ENCODE measurements around the gene CARD19.
A peak's percentile ranks its signal among the peaks of the same experiment; 100 is the strongest.
"Not testable (repeated sequence)": the region's sequence is repeated elsewhere in the genome, so short reads cannot be mapped to it uniquely, and the experiment has no call there.

Gene CARD19

DNA sequence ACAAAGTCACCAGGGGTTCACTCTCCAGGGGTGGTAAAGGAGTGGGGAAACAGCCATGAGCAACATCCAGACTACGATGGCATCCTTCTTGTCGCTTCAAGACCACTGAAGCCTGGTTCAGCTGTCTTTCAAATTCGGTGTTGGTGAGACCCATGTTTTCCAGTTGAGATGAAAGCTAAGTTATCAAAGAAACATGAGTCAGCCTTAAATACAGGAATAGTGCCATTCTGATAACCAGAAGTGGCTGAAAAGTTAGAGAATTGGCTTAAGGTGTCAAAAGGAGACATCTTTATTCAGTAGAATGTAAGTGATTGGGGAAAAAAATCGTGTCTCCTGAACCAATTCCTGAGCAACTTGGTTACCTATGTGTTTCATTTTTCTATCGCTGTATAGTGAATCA, 7.0 kb upstream of the CARD19 start:
- DNase-seq (ENCODE audit: low read depth), result no peak

DNA sequence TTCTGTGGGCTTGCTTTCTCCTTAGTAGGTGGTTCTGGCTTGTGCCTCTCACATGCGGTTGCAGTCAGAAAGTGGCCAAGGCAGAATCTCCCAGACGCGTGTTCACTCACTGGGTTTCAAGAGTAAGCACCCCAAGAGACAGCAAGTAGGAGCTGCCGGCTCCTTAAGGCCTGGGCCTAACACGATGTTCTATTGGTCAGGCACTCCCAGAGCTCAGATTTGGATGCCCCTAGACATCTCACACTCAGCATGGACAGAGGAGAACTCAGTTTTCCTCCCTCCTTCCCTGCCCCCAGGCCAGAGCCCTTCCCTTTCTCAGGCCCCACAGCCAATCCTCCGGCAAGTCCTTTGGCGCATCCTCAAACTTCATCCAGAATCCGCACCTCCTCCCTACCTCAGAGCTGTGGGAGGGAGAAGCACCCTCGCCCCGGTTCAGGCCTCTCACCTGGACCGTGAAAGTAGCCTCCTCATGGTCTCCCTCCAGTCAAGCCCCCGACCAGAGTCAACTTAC, 6.5 kb upstream of the CARD19 start:
- no peak for DNase-seq (ENCODE audit: low read depth)

DNA sequence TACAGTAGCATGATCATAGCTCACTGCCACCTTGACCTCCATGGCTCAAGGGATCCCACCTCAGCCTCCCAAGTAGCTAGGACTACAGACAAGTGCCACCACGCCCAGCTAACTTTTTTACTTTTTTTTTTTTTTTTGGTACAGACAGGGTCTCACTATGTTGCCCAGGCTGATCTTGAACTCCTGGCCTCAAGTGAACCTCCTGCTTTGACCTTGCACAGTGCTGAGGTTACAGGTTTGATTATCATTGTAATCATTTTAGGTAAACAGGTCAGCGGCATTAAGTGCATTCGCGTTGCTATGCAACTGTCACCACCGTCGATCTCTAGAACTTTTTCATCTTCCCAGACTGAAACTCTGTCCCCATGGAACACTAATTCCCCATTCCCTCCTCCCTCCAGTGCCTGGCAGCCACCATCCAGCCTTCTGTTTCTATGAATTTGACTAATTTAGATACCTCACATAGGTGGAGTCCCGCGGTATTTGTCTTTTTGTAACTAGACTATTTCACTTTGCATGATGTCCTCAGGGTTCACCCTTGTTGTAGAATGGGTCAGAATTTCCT, 5.8 kb upstream of the CARD19 start:
- no peak for DNase-seq (ENCODE audit: low read depth)

DNA sequence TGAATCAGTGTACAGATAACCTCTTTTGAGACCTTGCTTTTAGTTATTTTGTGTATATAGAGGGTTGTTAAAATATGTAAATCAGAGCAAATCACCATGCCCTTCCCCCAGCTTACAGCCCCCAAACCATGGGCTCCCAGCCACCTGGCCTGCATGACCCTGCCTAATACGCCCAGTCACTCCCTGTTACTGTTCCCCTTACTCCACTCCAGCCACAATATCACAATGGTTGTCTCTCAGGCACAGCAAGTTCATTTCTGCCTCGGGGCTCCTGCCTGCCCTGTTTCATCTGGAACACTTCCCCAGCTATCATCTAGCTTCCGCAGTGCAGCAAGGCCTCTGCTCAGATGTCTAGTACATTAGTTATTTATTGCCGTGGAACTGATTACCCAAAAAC, 5.0 kb upstream of the CARD19 start:
- DNase-seq (ENCODE audit: low read depth), result no peak

DNA sequence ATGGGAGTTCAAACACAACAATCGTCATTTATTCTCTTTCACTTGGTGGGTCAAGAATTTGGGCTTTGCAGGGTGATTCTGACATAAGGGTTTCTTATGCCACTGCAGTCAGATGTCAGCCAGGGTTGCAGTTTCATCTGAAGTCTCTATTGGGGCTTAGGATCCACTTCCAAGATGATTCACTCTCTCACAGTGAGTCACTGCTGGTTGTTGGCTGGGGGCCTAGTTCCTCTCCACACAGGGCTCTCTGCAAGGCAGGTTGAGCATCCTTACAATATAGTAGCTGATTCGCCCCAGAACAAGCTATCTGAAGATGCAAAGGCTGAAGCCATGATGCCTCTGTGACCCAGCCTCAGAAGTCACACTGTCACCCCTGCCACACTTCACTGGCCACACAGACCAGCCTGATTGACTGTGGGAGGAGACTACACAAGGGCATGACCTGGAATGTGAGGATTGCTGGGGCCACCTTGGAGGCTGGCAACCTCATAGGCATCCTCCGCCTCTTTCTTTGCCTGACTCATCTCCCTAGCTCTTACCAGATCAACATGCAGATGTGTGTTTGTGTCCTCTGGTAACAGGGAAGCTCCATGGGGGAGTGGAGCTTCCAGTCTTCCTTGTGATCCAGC, 4.5 kb upstream of the CARD19 start:
- DNase-seq (ENCODE audit: low read depth), result peak; percentile 50

DNA sequence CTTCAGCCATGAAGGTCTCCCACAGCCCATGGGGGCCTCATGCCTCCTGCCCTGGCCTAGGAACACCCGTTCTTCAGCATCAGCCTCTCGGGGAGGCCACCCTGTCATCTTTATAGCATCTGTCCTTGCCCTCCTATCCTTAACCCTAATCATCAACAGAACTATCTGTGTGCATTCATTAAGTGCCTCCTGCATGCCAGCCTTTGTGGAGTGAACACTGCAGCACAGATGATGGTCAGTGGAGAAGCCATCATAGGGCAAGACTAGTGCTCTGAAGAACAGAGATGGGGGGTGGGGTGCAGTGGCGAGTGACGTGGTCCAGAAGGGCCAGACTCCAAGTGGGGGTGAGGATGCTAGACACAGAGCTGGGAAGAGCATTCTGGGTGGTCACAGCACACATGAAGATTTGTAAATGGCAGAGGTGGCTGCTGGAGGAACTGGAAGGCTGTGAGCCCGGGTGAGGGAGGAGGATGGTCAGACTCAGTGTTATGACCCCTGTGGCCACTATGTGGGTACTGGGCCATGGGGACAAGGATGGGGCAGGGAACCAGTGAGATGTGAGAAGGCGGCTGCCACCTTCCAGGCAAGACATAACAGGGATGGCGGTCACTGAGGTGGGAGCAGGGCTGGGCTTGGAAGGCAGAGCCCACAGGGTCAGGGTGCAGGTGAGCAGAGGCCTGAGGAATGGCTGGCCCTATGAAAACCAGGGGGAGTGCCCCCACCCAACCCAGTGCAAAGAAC, 3.6 kb upstream of the CARD19 start:
- no peak for DNase-seq (ENCODE audit: low read depth)

DNA sequence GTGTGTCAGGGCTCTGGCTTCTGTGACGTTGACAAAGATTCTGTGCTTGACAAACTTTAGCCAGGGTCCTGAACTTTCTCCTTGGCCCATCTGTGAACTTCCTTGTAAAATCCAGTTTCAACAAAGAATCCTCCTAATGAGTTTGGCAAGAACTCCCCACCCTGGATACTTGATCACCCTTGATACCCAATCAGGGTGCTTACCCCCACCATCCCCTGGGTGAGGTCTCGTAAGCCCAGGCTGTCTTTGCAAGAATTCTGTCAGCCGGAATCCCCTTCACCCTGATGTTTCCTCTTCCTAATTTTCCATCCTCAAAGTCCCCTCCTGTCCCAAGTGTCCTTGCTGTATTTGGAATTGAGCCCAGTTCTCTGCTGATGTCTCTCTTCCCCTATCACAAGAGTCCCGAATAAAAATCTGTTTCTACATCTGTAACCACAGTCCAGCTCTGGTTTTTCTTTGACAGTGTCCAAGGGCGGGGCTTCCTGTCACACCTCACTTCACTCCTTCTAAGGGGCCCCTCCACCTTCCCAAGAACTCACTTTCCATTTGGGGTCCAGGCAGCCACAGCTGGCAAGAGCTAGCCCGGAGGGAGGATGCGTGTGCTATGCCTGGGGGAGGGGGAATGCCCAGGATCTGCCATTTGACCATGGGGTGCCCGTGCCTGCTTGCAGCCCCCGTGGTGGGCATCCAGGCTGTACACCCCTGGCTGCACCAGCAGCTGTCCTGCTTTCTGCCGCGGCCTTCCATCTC, 2.7 kb upstream of the CARD19 start:
- no peak for DNase-seq (ENCODE audit: low read depth)

DNA sequence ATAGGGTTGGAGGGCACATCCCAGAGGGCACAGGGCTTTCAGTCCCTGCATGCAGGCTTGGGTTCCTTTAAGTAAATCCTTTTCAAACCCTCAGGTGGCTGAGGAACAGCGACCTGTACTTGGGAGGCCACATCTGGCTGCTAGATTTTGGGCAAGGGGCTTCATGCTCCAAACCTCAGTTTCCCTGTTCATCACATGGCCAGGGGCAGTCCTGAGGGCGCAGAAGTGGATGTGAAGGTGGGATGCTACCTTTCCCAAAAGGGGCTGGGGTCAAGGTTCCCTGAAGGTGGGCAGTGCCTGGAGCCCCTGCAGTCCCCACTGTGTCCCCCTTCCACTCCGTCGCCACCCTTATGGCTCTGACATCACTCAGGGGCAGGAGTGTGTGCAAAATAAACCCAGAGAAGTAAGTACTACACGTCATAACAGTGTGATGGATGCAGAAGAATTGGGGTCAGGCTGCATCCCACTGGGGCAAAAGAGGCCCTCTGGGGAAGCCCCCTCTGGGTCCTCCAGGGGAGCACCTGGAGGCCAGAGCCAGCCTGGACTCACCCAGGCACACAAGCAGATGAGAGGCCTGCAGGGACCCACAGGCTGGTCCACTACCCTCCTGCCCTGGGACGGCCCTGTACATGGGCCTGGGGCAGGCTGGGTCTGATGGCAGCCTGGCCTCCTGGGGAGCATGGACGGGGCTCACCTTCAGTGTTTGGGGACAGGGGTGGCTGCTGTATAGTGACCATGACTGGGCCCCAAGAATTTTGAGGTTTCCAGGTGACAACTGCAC, 1.9 kb upstream of the CARD19 start:
- no peak for DNase-seq (ENCODE audit: low read depth)

DNA sequence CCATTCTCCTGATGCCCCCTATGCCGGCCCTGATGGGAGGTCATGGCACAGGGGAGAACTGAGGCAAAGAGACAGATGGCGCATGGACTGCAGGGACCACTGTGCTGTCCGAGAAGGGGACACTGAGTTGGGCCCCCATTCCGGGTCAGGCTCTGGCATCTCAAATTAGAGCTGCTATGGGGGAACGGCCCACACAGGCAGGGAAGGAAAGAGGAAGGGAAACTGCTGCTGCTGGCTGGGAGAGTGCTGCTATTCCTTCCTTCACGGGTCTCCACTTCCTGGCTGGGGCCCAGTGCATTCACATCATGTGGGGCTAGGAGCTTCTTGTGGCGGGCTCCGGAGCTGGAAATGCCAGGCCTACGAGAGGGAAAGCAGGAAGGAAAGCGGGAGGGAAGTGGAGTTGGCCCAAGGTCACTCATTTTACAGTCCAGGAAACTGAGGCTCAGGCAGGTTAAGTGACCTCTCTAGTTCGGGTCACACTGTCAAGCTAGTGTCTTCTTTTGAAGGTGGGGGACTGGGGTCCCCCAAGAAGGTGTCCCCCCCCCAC, 1.3 kb upstream of the CARD19 start:
- no peak for DNase-seq (ENCODE audit: low read depth)

DNA sequence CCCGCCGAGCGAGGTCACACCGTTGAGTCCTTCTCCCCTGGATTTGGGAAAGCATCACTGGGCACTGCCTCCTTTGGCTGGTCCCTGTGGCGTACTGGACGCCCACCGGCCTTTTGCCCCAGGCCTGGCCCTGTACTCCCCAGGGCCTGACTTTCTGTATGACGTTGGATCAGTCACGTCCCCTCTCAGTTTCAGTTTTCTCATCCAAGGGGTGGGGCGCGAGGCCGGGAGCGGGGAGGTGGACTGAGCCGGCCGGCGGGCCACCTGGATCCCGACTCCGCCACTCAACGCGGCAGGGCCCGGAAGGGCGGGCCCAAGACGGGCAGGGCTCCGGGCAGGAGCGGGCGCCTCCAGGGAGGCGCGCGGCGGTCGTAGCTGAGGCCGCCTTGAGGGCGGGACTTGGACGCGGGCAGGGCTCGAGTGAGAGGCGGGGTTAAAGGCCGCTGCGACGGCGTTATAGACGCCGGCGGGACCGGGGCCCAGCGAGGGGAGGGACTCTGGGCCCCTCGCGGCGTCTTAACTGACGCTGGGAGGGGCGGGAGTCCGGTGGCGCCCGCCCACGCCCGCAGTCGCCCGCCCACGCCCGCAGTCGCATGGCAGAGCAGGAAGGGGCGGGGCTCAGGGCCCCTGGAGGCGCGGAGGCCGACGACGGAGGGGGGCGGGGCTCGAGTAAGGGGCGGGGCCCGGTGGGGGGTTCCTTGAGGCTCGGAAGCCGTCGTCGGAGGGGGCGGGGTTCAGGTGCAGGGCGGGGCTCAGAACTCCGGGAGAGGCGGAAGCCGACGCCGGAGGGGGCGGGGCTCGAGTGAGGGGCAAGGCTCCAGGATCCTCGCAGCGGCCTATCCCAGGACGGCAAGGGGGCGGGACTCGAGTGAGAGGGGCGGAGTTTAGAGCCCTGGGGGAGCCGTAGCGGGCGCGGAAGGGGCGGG, 549 bp upstream of the CARD19 start:
- peak; percentile 97 for DNase-seq (ENCODE audit: low read depth)

DNA sequence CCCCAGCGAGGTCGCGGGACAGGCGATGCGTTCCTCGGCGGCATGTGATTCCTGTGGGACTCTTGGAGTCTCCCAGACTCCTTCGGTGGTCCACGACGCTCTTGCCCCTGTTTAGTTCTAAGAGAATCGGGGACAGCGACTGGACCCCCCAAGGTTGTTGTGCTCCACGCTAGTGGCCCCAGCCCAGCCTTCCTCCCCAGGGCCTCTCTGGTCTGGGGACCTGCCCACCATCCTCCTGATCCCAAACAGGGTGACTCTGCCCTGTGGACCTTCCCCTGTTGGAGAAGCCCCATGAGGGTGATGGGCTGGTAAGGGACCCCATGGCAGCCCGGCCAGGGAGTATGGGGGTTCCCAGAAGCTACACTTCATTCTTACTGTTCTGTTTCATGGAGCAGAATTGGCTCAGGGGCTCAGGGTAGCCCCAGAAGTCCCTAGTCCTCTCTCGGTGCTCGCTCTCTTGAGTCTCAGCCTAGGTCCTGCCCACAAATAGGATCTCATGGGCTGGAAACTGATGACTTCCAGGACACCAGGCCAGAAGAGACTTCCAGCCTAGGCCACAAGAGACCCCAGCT, 880 bp downstream of the CARD19 start:
- DNase-seq (ENCODE audit: low read depth), result no peak

DNA sequence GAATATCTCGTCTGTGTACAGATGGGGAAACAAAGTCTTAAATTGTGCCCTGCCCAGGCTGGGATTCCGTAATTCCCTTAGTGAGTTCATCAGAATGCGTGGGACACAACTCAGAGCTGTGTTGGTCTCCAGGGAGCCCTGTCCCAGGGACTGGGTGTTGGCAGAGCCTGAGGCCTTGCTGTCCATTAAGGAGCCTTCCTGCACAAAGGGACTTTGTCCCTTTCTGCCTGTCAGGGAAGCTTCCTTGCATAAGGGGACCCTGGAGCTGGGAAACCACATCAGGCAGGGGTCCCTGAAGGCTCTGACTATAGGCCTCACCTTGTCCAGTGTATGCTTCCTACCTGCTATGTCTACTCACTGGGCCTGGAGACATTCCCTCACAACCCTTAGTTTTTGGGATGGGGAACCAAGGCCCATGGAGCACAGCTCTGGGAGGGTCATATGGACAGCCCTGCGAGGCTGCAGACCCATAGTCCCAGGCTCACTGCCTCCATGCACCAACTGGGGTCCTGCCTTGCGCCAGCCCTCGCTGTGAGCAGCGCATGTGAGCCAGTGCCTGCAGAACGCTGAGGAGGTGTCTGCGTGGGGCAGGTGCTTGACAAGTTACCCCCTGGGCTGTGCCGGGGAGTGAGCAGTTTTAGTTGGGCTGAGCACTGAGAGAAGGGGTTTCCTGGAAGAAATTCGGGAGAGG, 1.6 kb downstream of the CARD19 start:
- DNase-seq (ENCODE audit: low read depth), result no peak

DNA sequence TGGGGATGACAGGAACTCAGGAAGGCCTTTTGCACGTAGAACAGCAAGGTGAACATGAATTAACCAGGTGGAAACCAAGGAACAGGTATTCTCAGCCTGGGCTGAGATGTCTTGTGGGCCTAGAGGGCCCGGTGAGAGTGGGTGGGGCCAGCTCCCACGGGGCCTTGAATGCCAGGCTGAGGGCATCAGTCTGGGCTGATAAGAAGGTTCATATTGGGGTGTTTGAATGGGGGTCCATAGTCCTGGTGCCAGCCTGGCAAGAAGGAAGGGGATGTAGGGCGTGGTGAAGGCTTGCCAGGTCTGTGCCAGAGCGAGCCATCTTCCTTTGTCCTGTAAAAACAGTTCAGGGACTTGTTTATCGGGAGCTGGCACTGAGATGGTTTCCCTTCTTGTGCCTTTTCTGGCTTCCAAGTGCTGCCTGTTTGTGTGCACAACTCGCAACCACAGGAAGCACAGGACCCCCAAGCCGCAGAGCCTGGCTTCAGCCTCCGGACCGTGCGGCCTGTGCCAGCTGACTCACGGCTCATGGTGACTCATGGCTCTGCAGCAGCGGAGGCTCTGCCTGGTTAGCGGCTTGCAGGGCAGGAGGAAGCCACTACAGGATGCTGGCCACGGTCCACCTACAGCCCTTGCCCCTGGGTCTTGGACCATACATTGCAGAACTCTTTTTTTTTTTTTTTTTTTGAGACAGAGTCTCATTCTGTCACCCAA, 2.4 kb downstream of the CARD19 start:
- DNase-seq (ENCODE audit: low read depth), result peak; percentile 92

DNA sequence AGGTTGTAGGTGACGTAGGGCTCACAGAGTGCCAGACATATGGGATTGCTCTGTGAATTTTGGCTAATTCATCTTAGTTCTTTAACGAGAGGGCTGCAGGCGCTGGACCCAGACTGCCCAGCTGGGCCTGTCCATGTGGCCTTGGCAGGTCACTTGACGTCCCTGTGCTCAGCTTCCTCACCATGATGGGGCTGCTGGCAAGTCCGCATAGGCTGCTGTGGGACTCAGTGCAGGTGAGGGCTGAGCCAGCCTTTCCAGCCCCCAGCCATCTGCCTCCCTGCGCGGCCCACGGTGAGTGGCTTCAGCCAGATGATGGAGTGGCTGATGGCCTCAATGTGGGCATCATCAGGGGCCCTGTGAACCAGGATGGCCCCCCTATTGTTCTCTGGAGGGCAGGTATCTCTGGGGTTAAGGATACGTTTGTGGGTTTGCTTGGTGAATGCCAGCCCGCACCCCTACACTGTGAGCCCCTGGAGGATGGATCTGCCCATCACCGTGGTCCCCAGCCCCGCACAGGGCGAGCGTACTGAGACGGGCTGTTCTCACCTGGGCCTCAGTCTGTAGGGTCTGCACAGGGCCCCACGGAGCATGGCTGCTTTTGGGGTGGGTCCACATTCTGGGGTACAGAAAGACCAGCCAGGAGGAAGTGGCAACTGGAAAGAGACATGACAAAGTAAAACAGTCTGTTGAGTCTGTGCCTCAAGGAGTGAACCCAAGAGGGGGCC, 3.7 kb downstream of the CARD19 start:
- no peak for DNase-seq (ENCODE audit: low read depth)

DNA sequence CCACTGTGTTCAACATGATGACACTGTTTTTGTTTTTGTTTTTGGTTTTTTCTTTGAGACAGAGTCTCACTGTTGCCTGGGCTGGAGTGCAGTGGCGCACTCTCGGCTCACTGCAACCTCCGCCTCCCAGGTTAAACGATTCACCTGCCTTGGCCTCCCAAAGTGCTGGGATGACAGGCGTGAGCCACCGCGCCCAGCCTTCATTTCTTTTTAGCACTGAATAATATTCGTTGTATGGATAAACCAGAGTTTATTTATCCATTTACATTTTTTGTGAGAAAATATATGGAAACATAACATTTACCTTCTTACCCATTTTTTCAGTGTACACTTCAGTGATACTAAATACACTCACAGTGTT, 4.2 kb downstream of the CARD19 start:
- DNase-seq (ENCODE audit: low read depth), result no peak

DNA sequence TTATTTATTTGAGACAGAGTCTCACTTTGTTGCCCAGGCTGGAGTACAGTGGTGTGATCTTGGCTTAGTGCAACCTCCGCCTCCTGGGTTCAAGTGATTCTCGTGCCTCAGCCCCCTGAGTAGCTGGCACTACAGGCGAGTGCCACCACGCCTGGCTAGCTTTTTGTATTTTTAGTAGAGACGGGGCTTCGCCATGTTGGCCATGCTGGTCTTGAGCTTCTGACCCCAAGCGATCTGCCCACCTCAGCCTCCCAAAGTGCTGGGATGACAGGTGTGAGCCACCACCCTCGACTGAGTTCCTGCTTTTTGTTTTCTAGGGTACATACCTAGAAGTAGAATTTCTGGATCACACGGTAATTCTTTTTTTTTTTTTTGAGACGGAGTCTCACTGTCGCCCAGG, 5.1 kb downstream of the CARD19 start:
- DNase-seq (ENCODE audit: low read depth), result not testable (repeated sequence)

DNA sequence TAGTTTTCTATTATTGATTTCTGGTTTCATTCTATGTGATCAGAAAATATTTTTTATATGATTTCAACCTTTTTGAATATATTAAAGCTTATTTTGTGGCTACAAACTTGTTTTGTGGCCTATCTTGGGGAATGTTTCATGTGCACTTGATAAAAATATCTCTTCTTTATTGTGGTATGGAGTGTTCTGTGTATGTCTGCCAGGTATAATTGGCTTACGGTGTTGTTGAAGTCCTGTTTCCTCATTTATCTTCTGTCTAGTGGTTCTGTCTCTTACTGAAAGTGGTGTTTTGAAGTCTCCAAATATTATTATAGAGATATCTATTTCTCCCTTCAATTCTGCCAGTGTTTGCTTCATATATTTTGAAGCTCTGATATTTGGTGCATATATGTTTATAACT, 9.6 kb downstream of the CARD19 start:
- DNase-seq (ENCODE audit: low read depth), result no peak

DNA sequence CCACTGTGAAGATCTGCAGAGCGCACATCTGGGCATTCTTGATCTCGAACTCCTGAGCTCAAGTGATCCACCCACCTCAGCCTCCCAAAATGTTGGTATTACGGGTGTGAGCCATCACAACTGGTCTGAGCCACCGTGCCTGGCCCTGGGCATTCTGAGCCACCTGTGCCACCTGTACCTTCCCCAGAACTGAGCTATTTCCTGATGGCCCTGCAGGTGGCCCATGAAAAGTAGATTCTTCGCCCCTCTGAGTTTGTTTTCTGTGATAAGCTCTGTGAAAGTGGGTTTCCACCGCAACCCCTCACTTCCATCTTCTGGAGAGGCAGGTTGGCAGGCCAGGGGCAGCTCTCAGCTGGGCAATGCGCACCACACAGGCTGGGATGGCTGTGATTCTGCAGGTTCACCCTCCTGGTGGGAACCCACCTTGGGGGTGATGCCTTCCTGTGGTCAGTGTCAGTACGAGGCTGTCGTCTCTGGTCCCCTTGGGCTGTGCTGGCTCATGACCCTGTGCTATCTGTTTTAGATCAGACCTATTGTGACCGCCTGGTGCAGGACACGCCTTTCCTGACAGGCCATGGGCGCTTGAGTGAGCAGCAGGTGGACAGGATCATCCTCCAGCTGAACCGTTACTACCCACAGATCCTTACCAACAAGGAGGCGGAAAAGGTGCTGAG, 11.3 kb downstream of the CARD19 start:
- DNase-seq (ENCODE audit: low read depth), result no peak
